ENCODE data around the gene CACNA1C.

GRCh38 chr12:2273288-2273687 is 220.5 kb downstream of the CACNA1C start:
- TF ChIP-seq CTCF (conservative IDR thresholded peaks at IDR 0.05 in 1 of 2, IDR thresholded peaks at IDR 0.05 in 1 of 2; ENCODE audit: extremely low read depth in 1 of 2, insufficient read depth in 1 of 2, low read depth in 1 of 2, low read length in 2 of 2) (peak in 1 of 2 donors; percentile 29), EZH2 (IDR thresholded peaks at IDR 0.05; ENCODE audit: borderline replicate concordance, low read length) (no peak)
